ENCODE data around the gene TCF25.
"Not testable (repeated sequence)": the region's sequence is repeated elsewhere in the genome, so short reads cannot be mapped to it uniquely, and the experiment has no call there.

DNA sequence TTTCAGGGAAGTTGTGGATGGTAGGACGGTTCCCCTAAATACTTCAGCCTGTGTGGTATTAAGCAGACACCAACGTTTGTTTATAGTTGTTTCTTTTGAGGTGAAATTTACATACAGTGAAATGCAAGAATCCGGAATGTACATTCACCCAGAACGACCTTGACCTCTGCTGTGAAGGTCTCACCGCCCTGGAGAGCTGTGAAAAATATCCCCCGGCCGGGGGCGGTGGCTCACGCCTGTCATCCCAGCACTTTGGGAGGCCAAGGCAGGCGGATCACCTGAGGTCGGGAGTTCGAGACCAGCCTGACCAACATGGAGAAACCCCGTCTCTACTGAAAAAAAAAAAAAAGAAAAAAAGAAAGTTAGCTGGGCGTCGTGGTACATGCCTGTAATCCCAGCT is 36.9 kb upstream of the TCF25 start:
- TF ChIP-seq CTCF (conservative IDR thresholded peaks at IDR 0.05); ZFX (IDR thresholded peaks at IDR 0.05): not testable (repeated sequence)

All from C4-2B (cell line).